Measurements from ENCODE around the gene PML. TPM values are rescaled to one million over a fixed set of nuclear protein-coding genes. Genes with fewer than 3 reads are reported as not detected.

Gene PML
- 20.5 to 44.3 TPM (median 24.9 TPM) in 3 replicates for polyA plus RNA-seq
- polyA plus RNA-seq (2011; ENCODE audit: low read depth) = 27.9 TPM
- polyA plus RNA-seq (2011; cell fraction: cytosol; rRNA removed) = 22.0 and 44.7 TPM in 2 replicates
- polyA plus RNA-seq (2011; cell fraction: nucleus; rRNA removed) = 81.8 and 110 TPM in 2 replicates
- 29.6 and 110 TPM in 2 replicates for polyA plus RNA-seq (2012; ENCODE audit: low replicate concordance)
- polyA minus RNA-seq = 42.4 to 149 TPM (median 45.8 TPM) in 3 replicates
- polyA minus RNA-seq (2011; cell fraction: cytosol; rRNA and poly(A)+ RNA removed) = 112 TPM
- 87.6 and 115 TPM in 2 replicates for polyA minus RNA-seq (2011; cell fraction: nucleus; rRNA and poly(A)+ RNA removed)

- peak within 1 kb of the TSS; percentile 93 for H3K4me2 ChIP-seq (ENCODE audit: control insufficient read depth, extremely low read depth, insufficient read depth, low read depth, low read length)
- H3K27ac ChIP-seq (ENCODE audit: control insufficient read depth, insufficient read depth, low read length) = peak within 1 kb of the TSS; percentile 86
- TF ChIP-seq EZH2 (IDR thresholded peaks at IDR 0.05; ENCODE audit: low read length) (no peak), CTCF (optimal IDR thresholded peaks at IDR 0.05 in 1 of 3, IDR thresholded peaks at IDR 0.05 in 1 of 3, conservative IDR thresholded peaks at IDR 0.05 in 1 of 3; ENCODE audit: extremely low read depth in 1 of 3, insufficient read depth in 2 of 3, low read length in 3 of 3) (no peak)
- no peaks in the 10 kb centered on the region for H3K9me1 ChIP-seq (ENCODE audit: control insufficient read depth, extremely low read depth, insufficient read depth, low read length)
- FAIRE-seq (peak; percentile 55), DNase-seq (ENCODE audit: low read depth, low spot score) (peak; percentile 81)
- H3K9me3 ChIP-seq (ENCODE audit: control insufficient read depth, low read depth, low read length) = no peaks in the 10 kb centered on the region
- H2AFZ ChIP-seq (ENCODE audit: control insufficient read depth, low read length) = peak within 1 kb of the TSS; percentile 84
- dilution Hi-C loops (cut with MboI; ENCODE audit: extremely low pct_ligation_motif_present, low sequenced_read_pairs) = no loop called here
- peaks cover 51% of the 10 kb centered on the region for H3K4me1 ChIP-seq (ENCODE audit: control insufficient read depth, extremely low read depth, insufficient read depth, low read length)
- H3K27me3 ChIP-seq (ENCODE audit: control insufficient read depth, extremely low read depth, insufficient read depth, low read length) = no peaks in the 10 kb centered on the region
- H3K36me3 ChIP-seq (ENCODE audit: control insufficient read depth in 2 of 2, extremely low read depth in 1 of 2, insufficient read depth in 2 of 2, low read length in 2 of 2) = peaks cover 9 to 10% of the 10 kb centered on the region in 2 experiments
- H3K79me2 ChIP-seq (ENCODE audit: control insufficient read depth, insufficient read depth, low read length) = peaks cover 48% of the 10 kb centered on the region
- H4K20me1 ChIP-seq (ENCODE audit: control insufficient read depth, extremely low read depth, insufficient read depth, low read length) = peaks cover 5% of the 10 kb centered on the region
- peak within 1 kb of the TSS; percentile 87 to 89 (median 89) for H3K4me3 ChIP-seq (ENCODE audit: control insufficient read depth in 2 of 3, extremely low read depth in 1 of 3, insufficient read depth in 2 of 3, low read depth in 1 of 3, low read length in 3 of 3)
- H3K9ac ChIP-seq (ENCODE audit: control insufficient read depth, extremely low read depth, insufficient read depth, low read length) = peak within 1 kb of the TSS; percentile 94
Observed at GRCh38 chr15:73994413-73994883, at the start of gene PML. PML (plus strand) TSS chr15:73994716; CDS start chr15:73994813, 97 bp downstream.

- dilution Hi-C loops (cut with MboI; ENCODE audit: extremely low pct_ligation_motif_present, low sequenced_read_pairs) = no loop called here
- no peaks in the 10 kb centered on the region for H3K9me3 ChIP-seq (ENCODE audit: control insufficient read depth, low read depth, low read length)
- no peaks in the 10 kb centered on the region for H4K20me1 ChIP-seq (ENCODE audit: control insufficient read depth, extremely low read depth, insufficient read depth, low read length)
- no peak overlapping the region for H3K4me2 ChIP-seq (ENCODE audit: control insufficient read depth, extremely low read depth, insufficient read depth, low read depth, low read length)
- H3K9ac ChIP-seq (ENCODE audit: control insufficient read depth, extremely low read depth, insufficient read depth, low read length) = no peak overlapping the region
- no peaks in the 10 kb centered on the region for H3K27me3 ChIP-seq (ENCODE audit: control insufficient read depth, extremely low read depth, insufficient read depth, low read length)
- H3K27ac ChIP-seq (ENCODE audit: control insufficient read depth, insufficient read depth, low read length) = no peak overlapping the region
- H3K4me1 ChIP-seq (ENCODE audit: control insufficient read depth, extremely low read depth, insufficient read depth, low read length) = peaks cover 14% of the 10 kb centered on the region
- no peaks in the 10 kb centered on the region for H3K79me2 ChIP-seq (ENCODE audit: control insufficient read depth, insufficient read depth, low read length)
- DNase-seq (ENCODE audit: low read depth, low spot score) = no peak
- no peak overlapping the region for H3K4me3 ChIP-seq (ENCODE audit: control insufficient read depth in 2 of 3, extremely low read depth in 1 of 3, insufficient read depth in 2 of 3, low read depth in 1 of 3, low read length in 3 of 3)
- H3K36me3 ChIP-seq (ENCODE audit: control insufficient read depth in 2 of 2, extremely low read depth in 1 of 2, insufficient read depth in 2 of 2, low read length in 2 of 2) = peaks cover 0 to 3% of the 10 kb centered on the region in 2 experiments
- TF ChIP-seq EZH2 (IDR thresholded peaks at IDR 0.05; ENCODE audit: low read length) (no peak), CTCF (optimal IDR thresholded peaks at IDR 0.05 in 1 of 3, IDR thresholded peaks at IDR 0.05 in 1 of 3, conservative IDR thresholded peaks at IDR 0.05 in 1 of 3; ENCODE audit: extremely low read depth in 1 of 3, insufficient read depth in 2 of 3, low read length in 3 of 3) (no peak)
- H3K9me1 ChIP-seq (ENCODE audit: control insufficient read depth, extremely low read depth, insufficient read depth, low read length) = no peaks in the 10 kb centered on the region
- FAIRE-seq = no peak
- no peak overlapping the region for H2AFZ ChIP-seq (ENCODE audit: control insufficient read depth, low read length)
Observed at GRCh38 chr15:73945130-73945508, 49.4 kb upstream of the PML start.

Data from keratinocyte (primary cell).